HG02610 (cell line): ENCODE measurements around the gene AFG3L2.
"Not testable (repeated sequence)": the region's sequence is repeated elsewhere in the genome, so short reads cannot be mapped to it uniquely, and the experiment has no call there.

Source experiments
- ATAC-seq: cut with Tn5 transposase; IDR thresholded peaks from one replicate; pipeline ENCODE4 v1.9.1; 2021; ENCODE audit warnings: mild to moderate bottlenecking, moderate library complexity; ENCODE audit not compliant: unreplicated experiment

AFG3L2 gene

DNA sequence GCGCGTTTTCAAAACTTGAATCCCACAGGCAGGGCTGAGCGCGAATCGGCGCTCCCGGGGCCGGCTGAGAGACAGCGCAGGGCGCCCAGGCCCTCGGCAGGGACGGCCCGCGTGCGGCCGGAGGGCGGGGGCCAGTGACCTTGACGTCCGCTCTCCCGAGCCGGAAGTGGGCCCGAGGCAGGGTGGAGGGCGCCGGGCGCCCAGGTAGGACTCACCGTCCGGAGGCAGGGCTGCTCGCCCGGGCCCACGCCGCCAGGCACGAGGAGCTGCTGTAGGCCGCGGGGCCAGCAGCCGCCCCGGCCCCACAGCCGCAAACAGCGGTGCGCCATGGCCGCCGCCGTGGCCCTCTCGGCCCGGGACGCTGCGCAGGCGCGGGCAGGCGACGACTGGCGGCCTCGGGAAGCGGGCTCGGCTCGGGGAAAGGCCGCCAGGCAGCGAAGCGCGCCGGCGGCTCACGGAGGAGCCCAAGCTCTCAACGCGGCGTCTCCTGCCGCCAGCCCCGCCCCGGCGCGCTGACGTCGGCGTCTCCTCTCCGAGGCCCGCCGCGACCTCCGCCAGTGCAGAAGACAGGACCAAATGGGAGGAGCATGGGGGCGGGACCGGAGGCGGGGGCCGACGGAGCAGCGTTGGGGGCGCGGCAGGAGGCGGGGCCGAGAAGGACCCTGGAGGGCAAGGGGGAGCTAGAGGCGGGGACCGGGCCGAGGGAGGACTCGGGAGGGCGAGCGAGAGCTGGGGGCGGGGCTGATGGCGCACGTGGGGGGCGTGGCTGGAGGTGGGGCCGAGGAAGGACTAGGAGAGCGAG lies at the start of gene AFG3L2:
Gene AFG3L2 (minus strand): TSS at position 474 of the 802 bp plus-strand sequence. CDS start 145 bp downstream, at position 329.
- ATAC-seq, result peak; percentile 90

DNA sequence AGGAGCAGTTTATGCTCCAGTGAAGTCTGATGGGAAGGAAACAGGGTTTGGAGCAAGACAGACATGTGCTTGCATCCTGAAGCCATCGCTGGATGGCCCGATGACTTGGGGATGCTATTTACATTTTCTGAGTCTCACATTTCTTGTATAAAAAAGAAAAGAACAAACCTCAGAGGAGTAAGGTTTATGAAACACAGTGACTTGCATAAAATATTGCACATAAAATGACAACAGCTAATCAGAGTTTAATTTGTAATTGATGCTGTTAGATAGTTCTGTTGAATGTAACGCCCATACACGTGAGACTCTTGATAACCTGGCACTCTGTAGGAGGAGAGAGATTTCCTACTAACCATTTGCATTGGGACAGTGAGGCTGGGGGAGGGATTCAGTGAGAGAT lies 47.2 kb upstream of the AFG3L2 start:
- no peak for ATAC-seq

GRCh38 chr18:12423820-12424219 lies 46.8 kb upstream of the AFG3L2 start:
- ATAC-seq, result no peak

GRCh38 chr18:12423393-12423792 lies 46.4 kb upstream of the AFG3L2 start:
- no peak for ATAC-seq

- no peak for ATAC-seq
Measured at GRCh38 chr18:12422936-12423335, 45.9 kb upstream of the AFG3L2 start.

- no peak for ATAC-seq
Measured at GRCh38 chr18:12421732-12422131, 44.7 kb upstream of the AFG3L2 start.

DNA sequence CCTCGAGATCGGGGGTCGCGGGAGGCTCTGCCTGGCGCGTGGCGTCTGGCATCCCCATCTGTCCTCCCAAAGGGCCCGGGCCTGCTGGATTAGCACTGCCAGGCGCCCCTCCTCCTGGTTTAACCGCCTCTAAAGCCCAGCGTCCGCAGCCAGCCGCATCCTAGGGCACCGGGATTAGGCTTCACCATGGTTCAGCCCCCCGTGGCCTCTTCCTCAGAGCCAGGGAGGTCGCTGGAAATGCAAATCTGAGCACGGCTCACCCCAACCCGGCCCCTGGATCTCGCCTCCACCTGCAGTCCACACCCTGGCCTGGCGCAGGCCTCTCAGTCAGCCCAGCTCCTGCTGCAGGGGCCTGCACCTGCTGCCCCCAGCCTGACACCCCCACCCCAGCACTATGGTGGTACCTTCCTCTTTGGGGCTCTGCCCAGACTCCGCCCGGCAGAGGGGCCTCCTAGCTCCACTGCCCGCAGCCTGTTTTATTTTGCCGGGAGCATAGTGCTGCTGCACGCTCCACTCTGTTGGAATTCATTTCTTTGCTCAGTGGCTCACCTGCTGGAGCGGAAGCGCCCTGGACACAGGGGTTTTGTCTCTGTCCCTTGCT lies 43.9 kb upstream of the AFG3L2 start:
- no peak for ATAC-seq

GRCh38 chr18:12417687-12418086 lies 40.7 kb upstream of the AFG3L2 start:
- no peak for ATAC-seq

DNA sequence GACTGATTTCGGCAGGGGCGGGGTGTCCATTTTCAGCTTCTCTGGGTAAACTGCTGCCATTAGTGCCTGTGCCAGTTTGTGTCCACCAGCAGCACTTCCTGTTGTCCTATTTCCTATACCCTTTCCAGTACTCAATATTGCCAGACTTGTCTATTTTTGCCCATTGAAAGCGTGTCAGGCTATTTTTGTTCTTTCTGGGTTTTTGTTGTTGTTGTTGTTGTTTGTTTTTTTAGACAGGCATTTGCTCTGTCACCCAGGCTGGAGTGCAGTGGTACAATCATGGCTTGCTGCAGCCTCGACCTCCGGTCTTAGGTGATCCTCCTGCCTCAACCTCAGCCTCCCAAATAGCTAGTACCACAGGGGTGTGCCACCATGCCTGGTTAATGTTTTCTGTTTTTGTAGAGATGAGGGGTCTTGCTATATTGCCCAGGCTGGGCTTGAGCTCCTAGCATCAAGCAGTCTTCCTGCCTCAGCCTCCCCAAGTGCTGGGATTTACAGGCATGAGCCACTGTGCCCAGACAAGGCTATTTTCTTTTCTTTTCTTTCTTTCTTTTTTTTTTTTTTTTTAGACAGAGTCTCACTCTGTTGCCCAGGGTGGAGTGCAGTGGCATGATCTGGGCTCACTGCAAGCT lies 39.2 kb upstream of the AFG3L2 start:
- no peak for ATAC-seq

DNA sequence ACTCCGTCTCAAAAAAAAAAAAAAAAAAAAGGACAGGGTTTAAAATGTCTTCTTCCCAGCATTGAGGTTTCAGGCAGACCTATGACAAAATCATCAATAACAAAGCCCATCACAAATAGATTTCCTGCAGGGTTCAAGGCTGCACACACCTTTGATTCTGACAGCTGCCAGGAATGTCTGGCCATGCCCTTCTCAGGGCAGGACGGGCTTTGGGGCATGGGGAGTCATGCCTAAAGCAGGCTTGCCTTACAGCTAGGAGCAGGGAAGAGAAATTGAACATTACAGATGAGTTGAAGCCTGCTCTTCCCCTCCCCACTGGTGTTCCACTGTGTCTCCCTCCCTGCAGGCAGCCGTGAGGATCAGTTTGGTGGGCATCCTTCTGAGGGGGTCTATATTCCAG lies 34.4 kb upstream of the AFG3L2 start:
- ATAC-seq, result no peak

DNA sequence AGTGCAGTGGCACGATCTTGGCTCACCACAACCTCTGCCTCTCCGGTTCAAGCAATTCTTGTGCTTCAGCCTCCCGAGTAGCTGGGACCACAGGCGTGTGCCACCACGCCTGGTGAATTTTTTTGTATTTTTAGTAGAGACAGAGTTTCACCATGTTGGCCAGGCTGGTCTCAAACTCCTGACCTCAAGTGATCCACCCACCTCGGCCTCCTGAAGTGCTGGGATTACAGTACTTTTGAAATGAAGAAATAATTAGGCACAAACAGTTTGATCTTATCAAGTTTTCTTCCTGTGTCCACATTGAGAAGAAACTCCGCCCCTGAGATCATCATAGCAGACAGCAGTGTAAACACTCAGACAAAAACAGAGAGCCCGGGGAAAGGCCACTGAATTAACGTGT lies 33.7 kb upstream of the AFG3L2 start:
- ATAC-seq, result not testable (repeated sequence)

GRCh38 chr18:12410081-12410481 lies 33.1 kb upstream of the AFG3L2 start:
- ATAC-seq, result no peak

DNA sequence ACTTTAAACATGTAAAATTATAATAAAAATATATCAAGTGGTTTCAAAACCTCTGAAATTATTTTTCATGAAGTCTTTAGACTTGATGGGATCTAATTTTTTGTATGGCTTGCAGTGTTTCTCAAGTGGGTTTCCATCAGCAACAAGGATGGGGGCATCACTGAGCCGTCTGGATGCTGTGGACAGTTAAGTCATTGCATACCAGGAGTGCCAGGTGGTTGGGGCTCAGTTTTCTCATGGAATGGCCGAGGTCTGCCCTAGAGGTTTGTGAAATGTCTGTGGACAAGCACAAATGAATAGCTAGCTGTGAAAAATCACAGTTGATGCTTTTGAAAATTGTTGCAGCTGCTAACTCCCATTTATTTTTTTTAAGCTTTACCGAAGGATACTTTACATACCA lies 32.4 kb upstream of the AFG3L2 start:
- no peak for ATAC-seq

GRCh38 chr18:12408247-12408869 lies 31.3 kb upstream of the AFG3L2 start:
- no peak for ATAC-seq

DNA sequence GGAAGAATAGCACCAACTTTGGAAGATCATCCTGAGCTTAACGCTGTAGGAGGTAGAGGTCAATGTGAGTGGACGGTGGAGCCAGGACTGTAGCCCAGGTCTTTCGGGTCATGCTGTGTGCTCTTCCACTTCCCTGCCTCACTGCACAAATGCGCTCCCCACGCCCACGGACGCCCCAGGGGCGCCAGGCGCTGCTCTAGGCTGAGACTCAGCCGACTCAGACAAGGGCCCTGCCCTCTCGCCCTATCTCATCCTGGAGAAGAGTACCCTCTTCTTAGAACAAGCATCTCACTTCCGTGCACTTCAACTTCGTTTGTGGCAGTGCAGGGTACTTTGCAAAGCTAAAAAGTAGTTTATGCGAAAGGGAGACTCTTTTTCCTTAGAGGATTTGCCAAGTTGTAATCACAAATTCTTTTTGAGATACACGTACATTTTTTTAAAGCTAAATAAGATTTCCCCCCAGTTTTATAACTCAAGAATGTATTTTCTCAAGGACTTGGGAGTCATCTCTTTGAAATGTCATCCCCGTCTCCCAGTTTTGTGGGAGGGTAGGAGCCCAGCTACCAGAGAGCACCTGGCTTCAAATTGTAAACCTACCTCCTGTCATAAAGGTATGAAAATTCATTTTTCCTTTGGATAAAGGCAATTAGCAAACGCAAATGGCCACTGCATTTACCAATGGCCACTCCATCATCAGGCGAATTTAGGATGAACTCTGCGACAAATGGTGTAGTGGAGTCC lies 29.5 kb upstream of the AFG3L2 start:
- ATAC-seq, result no peak

GRCh38 chr18:12405066-12405465 lies 28.0 kb upstream of the AFG3L2 start:
- no peak for ATAC-seq

- no peak for ATAC-seq
Measured at GRCh38 chr18:12403601-12404506, 26.8 kb upstream of the AFG3L2 start.

- no peak for ATAC-seq
Measured at GRCh38 chr18:12401881-12402280, 24.9 kb upstream of the AFG3L2 start.

DNA sequence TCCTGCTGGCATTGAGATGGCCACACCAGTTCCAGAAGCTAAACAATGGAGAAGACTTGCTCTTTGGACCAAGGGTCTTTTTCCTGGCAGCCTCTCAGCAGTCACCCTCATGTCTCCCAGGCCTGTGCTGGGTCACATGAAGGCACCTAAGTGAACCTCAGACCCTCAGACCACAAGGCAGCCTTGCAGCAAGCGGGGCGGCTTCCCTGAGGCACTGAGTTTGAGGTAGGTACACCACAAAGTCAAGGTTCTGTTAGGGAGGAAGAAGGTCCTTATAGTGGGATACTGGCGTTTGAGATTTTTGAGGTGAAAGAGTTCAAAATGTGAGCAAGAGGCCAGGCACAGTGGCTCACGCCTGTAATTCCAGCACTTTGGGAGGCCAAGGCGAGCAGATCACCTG lies 22.2 kb upstream of the AFG3L2 start:
- ATAC-seq, result no peak

DNA sequence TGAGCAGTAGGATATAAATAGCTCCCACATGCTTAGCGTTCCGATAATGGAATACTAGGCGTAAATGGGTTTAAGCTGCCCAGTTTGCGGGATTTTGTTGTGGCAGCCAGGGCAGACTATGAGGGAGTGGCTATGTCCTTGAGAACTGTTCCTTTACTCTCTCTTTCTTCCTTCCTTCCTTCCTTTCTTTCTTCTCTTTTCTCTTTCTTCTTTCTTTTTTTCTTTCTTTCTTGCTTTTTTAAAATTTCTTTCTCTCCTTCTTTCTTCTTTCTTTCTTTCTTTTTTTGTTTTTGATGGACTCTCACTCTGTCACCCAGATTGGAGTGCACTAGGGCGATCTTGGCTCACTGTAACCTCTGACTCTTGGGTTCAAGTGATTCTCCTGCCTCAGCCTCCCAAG lies 21.6 kb upstream of the AFG3L2 start:
- ATAC-seq, result no peak
